ENCODE measurements around the gene EXOC6.

DNA sequence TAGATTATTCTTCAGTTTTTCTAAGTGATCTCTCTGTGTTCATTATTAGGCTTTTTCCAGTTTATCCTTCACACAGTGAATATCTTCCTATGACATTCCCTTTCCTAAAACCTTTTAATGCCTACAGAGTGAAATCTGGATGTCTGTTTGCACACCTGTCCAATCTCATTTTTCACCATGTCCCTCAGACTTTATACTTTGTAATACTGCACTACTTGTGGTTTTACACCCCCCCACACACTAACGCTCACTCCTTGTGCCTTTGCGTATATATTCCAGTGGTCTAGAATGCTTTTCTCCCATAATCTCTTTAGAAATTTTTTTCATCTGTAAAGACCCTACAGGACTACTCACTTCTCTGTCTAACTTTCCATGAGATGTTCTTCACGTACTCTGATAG, 98.2 kb downstream of the EXOC6 start:
- TF ChIP-seq CTCF (optimal IDR thresholded peaks at IDR 0.05 in 1 of 3, IDR thresholded peaks at IDR 0.05 in 1 of 3, conservative IDR thresholded peaks at IDR 0.05 in 1 of 3; ENCODE audit: extremely low read depth in 1 of 3, insufficient read depth in 2 of 3, low read length in 3 of 3) (no peak), EZH2 (IDR thresholded peaks at IDR 0.05; ENCODE audit: low read length) (no peak)
